Osteocyte (in vitro differentiated cells): ENCODE results near the gene C18orf63. TPM values are rescaled to one million over a fixed set of nuclear protein-coding genes. Genes with fewer than 3 reads are reported as not detected.
"Not testable (repeated sequence)": the region's sequence is repeated elsewhere in the genome, so short reads cannot be mapped to it uniquely, and the experiment has no call there.

Experiments
- DNase-seq: peaks from one replicate; pipeline ENCODE4 v3.0.0; 2021; ENCODE audit warnings: mixed read lengths; ENCODE audit not compliant: unreplicated experiment; ENCODE audit errors: extremely low spot score
- H3K27ac Mint-ChIP-seq: one replicate; pipeline ENCODE4 v1.8.0; 2021; ENCODE audit warnings: mild to moderate bottlenecking, mixed read lengths; ENCODE audit not compliant: unreplicated experiment
- H3K27me3 Mint-ChIP-seq: one replicate; pipeline ENCODE4 v1.8.0; 2021; ENCODE audit warnings: mixed read lengths; ENCODE audit not compliant: unreplicated experiment
- H3K36me3 Mint-ChIP-seq: one replicate; pipeline ENCODE4 v1.8.0; 2021; ENCODE audit warnings: mixed read lengths; ENCODE audit not compliant: unreplicated experiment
- H3K4me1 Mint-ChIP-seq: one replicate; pipeline ENCODE4 v1.8.0; 2021; ENCODE audit warnings: mixed read lengths; ENCODE audit not compliant: unreplicated experiment
- H3K4me3 Mint-ChIP-seq: one replicate; pipeline ENCODE4 v1.8.0; 2021; ENCODE audit warnings: mild to moderate bottlenecking, moderate library complexity, mixed read lengths; ENCODE audit not compliant: unreplicated experiment
- H3K9me3 Mint-ChIP-seq: one replicate; pipeline ENCODE4 v1.8.0; 2021; ENCODE audit warnings: mixed read lengths; ENCODE audit not compliant: unreplicated experiment
- total RNA-seq: library from RNA; stranded (reverse); gene quantifications from 2 replicates; pipeline ENCODE4 v1.2.1, GENCODE V29; 2021
- TF ChIP-seq, protein P1 (sequence below): fragments of 200-600 bp; sonication (generic); IDR thresholded peaks from 2 replicates; pipeline ENCODE4 v1.5.0; 2021; ENCODE audit warnings: antibody characterized with exemption, mild to moderate bottlenecking, moderate library complexity

C18orf63 gene
- total RNA-seq, 1 donor from 2014 or later = not detected

DNA sequence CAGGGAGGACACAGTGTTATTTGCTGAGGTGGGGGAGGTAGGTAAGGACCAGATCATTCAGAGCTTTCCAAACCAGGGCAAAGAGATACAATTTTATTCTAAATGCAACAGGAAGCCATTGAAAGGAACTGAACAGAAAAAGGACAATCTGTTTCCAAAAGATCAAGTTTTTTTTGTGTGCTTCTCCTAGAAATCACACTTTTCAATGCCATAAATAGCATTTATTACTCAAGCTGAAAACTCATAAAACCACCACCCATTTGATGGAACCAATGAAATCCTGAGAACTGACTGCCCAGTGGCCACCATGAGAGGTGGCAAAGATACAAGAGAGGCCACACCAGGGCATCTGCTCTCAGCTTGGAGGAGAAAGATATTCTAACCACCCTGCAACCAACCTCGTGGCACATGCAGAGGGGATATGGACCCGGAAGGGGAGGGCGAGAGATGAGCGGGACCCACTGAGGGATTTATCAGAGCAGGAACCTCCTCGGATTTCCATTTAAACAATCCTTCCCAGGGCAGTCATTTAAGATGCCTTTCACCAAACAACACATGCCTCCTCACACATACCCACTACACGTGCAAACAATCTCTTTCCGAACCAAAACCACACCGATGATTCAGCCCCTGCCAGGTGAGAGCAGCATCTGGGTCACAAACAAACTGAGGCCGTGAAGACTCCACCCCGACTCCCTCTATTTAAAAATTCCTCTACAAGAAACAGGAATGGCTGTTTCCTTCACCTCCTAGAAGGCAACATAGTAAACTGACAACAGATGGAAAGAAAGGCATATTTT, 32.7 kb upstream of the C18orf63 start:
- DNase-seq = no peak
- no peaks in the 10 kb centered on the region for H3K36me3 Mint-ChIP-seq
- peaks cover 18% of the 10 kb centered on the region for H3K4me1 Mint-ChIP-seq
- no peaks in the 10 kb centered on the region for H3K9me3 Mint-ChIP-seq
- H3K4me3 Mint-ChIP-seq = no peak overlapping the region
- no peak overlapping the region for H3K27ac Mint-ChIP-seq
- no peaks in the 10 kb centered on the region for H3K27me3 Mint-ChIP-seq
- TF ChIP-seq, protein P1, sequence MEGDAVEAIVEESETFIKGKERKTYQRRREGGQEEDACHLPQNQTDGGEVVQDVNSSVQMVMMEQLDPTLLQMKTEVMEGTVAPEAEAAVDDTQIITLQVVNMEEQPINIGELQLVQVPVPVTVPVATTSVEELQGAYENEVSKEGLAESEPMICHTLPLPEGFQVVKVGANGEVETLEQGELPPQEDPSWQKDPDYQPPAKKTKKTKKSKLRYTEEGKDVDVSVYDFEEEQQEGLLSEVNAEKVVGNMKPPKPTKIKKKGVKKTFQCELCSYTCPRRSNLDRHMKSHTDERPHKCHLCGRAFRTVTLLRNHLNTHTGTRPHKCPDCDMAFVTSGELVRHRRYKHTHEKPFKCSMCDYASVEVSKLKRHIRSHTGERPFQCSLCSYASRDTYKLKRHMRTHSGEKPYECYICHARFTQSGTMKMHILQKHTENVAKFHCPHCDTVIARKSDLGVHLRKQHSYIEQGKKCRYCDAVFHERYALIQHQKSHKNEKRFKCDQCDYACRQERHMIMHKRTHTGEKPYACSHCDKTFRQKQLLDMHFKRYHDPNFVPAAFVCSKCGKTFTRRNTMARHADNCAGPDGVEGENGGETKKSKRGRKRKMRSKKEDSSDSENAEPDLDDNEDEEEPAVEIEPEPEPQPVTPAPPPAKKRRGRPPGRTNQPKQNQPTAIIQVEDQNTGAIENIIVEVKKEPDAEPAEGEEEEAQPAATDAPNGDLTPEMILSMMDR = no peak

DNA sequence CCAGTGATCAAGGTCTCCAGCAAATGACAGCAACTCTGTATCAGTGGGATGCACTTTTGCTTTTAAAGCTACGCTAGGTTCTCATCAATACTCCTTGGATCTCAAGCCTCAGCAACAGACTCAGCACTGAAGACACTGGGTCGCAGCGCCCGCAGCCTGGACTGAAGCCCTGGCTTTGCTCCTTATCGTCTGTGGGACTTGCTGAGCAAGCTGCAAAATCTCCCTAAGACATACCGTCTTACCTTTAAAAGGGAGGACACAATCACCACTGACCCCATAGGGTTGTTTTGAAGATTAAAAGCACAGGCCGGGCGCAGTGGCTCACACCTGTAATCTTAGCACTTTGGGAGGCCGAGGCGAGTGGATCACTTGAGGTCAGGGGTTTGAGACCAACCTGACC, 32.0 kb upstream of the C18orf63 start:
- Mint-ChIP-seq H3K9me3 (no peaks in the 10 kb centered on the region), H3K27ac (no peak overlapping the region), H3K4me1 (peaks cover 23% of the 10 kb centered on the region), H3K4me3 (no peak overlapping the region), H3K27me3 (no peaks in the 10 kb centered on the region), H3K36me3 (no peaks in the 10 kb centered on the region)
- TF ChIP-seq, protein P1 = no peak
- DNase-seq = no peak

DNA sequence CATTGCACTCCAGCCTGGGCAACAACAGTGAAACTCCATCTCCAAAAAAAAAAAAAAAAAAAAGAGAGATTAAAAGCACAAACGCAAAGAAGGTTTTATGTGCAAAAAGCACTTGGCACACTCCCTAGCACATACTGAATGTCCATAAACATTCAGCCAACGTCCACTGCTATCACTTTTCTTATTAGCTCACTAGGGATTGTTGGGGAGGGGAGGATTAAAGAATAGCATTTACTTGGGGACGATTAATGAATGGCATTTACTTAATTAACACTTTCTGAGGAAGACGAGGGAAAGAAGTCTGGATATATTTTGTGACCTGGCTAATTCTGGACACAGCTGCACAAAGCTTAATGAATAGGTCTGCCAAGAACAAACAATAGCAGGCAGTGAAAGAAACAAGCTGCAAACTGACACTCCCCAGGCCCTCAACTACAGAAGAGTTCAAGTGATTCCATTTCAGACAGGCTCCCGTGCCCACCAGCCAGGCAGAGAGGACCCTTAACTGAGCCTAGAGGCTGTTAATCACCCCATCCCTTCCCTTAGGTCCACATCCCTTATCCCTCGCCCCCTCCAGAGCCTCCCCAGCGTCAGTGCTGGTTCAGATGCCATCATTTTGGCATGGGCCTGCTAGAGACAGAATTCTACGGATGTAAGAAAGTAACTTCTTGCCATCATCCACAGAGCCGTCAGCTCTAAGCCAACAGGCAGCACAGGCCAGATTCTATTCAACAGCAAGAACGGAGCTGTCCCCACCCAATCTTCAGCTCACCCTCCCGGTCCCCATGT, 31.3 kb upstream of the C18orf63 start:
- no peaks in the 10 kb centered on the region for H3K27me3 Mint-ChIP-seq
- H3K4me3 Mint-ChIP-seq = no peak overlapping the region
- H3K9me3 Mint-ChIP-seq = no peaks in the 10 kb centered on the region
- peaks cover 31% of the 10 kb centered on the region for H3K4me1 Mint-ChIP-seq
- no peak overlapping the region for H3K27ac Mint-ChIP-seq
- DNase-seq = no peak
- H3K36me3 Mint-ChIP-seq = no peaks in the 10 kb centered on the region
- TF ChIP-seq, protein P1 = no peak

DNA sequence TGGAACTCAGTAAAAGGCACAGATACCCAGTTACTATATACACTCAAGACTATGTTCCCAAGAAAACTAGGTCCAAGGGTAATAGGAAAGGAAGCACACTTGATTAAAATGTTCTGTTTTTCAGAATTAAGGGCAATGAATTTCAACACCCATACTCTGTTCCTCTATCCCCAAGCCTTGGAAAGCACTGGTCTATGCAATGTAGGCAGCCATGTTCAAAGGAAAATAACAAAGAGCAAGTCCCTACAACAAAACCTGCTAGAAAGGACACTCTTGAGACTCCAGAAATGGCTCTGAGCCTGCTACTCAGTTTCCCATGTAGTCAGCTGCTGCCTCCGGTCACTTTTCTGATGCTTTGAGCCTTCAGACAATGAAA, 30.7 kb upstream of the C18orf63 start:
- Mint-ChIP-seq H3K27ac (no peak overlapping the region), H3K27me3 (no peaks in the 10 kb centered on the region), H3K9me3 (no peaks in the 10 kb centered on the region), H3K36me3 (no peaks in the 10 kb centered on the region), H3K4me3 (no peak overlapping the region), H3K4me1 (peaks cover 37% of the 10 kb centered on the region)
- no peak for DNase-seq
- TF ChIP-seq, protein P1 = no peak

DNA sequence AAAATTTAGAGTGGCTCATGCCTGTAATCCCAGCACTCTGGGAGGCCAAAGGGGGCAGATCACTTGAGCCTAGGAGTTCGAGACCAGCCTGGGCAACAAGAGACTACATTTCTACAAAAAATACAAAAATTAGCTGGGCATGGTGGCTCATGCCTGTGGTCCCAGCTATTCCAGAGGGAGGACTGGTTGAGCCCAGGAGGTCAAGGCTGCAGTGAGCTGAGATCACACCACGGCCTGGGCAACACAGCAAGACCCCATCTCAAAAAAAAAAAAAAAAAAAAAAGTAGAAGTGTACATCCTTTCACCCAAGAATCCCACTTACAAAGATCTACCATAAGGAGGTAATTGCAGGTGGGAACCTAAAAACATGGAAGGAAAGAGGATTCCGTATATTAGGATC, 30.1 kb upstream of the C18orf63 start:
- H3K27me3 Mint-ChIP-seq, H3K4me3 Mint-ChIP-seq, H3K9me3 Mint-ChIP-seq, H3K36me3 Mint-ChIP-seq, DNase-seq, H3K27ac Mint-ChIP-seq: not testable (repeated sequence)
- H3K4me1 Mint-ChIP-seq = peaks cover 40% of the 10 kb centered on the region
